ENCODE data around the gene MTF1.

DNA sequence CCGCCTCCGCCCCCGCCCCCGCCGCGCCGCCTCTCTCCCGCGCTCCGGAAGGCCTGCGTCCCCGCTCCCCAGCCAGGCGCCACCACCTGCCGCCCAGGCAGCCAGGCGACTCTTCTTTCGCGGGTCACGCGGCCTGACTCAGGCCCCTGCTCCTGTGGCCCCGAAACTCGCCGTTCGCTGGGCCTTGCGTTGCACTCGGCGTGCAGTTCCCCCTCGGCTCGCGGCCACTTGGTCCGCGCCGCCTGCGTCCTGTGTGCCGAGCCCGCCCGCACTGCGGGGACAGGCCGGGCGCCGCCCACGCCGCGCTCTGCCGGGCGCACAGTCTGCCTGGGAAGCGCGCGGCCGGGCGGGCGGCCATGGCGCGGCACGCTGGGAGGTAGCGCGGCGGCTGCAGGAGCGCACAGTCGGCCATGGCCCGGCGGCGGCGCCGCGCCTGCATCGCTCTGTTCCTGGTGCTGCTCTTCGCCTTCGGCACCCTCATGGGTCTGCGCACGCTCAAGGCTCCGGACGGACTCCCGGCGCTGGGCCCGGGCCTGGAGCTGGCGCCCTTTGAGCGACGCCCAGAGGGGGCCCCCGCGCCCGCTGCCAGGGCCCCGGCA is 65.5 kb downstream of the MTF1 start, which contains the start of gene MANEAL:
- TF ChIP-seq, protein P1, sequence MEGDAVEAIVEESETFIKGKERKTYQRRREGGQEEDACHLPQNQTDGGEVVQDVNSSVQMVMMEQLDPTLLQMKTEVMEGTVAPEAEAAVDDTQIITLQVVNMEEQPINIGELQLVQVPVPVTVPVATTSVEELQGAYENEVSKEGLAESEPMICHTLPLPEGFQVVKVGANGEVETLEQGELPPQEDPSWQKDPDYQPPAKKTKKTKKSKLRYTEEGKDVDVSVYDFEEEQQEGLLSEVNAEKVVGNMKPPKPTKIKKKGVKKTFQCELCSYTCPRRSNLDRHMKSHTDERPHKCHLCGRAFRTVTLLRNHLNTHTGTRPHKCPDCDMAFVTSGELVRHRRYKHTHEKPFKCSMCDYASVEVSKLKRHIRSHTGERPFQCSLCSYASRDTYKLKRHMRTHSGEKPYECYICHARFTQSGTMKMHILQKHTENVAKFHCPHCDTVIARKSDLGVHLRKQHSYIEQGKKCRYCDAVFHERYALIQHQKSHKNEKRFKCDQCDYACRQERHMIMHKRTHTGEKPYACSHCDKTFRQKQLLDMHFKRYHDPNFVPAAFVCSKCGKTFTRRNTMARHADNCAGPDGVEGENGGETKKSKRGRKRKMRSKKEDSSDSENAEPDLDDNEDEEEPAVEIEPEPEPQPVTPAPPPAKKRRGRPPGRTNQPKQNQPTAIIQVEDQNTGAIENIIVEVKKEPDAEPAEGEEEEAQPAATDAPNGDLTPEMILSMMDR (IDR thresholded peaks at IDR 0.05; ENCODE audit: insufficient read depth, low read length): no peak
- TF ChIP-seq, protein P2, sequence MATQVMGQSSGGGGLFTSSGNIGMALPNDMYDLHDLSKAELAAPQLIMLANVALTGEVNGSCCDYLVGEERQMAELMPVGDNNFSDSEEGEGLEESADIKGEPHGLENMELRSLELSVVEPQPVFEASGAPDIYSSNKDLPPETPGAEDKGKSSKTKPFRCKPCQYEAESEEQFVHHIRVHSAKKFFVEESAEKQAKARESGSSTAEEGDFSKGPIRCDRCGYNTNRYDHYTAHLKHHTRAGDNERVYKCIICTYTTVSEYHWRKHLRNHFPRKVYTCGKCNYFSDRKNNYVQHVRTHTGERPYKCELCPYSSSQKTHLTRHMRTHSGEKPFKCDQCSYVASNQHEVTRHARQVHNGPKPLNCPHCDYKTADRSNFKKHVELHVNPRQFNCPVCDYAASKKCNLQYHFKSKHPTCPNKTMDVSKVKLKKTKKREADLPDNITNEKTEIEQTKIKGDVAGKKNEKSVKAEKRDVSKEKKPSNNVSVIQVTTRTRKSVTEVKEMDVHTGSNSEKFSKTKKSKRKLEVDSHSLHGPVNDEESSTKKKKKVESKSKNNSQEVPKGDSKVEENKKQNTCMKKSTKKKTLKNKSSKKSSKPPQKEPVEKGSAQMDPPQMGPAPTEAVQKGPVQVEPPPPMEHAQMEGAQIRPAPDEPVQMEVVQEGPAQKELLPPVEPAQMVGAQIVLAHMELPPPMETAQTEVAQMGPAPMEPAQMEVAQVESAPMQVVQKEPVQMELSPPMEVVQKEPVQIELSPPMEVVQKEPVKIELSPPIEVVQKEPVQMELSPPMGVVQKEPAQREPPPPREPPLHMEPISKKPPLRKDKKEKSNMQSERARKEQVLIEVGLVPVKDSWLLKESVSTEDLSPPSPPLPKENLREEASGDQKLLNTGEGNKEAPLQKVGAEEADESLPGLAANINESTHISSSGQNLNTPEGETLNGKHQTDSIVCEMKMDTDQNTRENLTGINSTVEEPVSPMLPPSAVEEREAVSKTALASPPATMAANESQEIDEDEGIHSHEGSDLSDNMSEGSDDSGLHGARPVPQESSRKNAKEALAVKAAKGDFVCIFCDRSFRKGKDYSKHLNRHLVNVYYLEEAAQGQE (IDR thresholded peaks at IDR 0.05; ENCODE audit: insufficient replicate concordance, low read depth): peak; percentile 76
- no peak for TF ChIP-seq POLR2AphosphoS5 (IDR thresholded peaks at IDR 0.05; ENCODE audit: low read depth)
- no peak for TF ChIP-seq SPI1 (IDR thresholded peaks at IDR 0.05; ENCODE audit: borderline replicate concordance, low read depth)
- TF ChIP-seq GABPA (IDR thresholded peaks at IDR 0.05; ENCODE audit: low read depth): no peak
